ENCODE measurements around the gene SLC27A6.
"Not testable (repeated sequence)": the region's sequence is repeated elsewhere in the genome, so short reads cannot be mapped to it uniquely, and the experiment has no call there.

DNA sequence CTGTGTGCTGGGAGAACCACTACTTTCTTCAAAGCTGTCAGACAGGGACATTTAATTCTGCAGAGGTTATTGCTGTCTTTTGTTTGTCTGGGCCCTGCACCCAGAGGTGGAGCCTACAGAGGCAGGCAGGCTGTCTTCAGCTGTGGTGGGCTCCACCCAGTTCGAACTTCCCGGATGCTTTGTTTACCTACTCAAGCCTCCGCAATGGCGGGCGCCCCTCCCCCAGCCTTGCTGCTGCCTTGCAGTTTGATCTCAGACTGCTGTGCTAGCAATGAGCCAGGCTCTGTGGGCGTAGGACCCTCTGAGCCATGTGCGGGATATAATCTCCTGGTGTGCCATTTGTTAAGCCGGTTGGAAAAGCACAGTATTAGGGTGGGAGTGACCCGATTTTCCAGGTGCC lies 22.2 kb upstream of the SLC27A6 start:
- not testable (repeated sequence) for TF ChIP-seq SPI1, POLR2A (IDR thresholded peaks at IDR 0.05; ENCODE audit: low read depth, low read length)

All from GM12891 (cell line).